K562 (cell line): Measurements from ENCODE around the gene FDX2. TPM values are rescaled to one million over a fixed set of nuclear protein-coding genes. Genes with fewer than 3 reads are reported as not detected.

Source experiments
- ARID4B ChIP-seq: sonication (generic); formaldehyde crosslinking; IDR thresholded peaks from 2 replicates; pipeline ENCODE4 v1.8.0; 2022; ENCODE audit warnings: mild to moderate bottlenecking, missing genetic modification reagents
- ELF1 ChIP-seq: fragments of 200-800 bp; sonication (Bioruptor generic); IDR thresholded peaks from 2 replicates; pipeline ENCODE4 v1.6.1; 2016; ENCODE audit warnings: missing genetic modification characterization, missing compliant biosample characterization
- ELK1 ChIP-seq: sonication (generic); formaldehyde crosslinking; IDR thresholded peaks from 2 replicates; pipeline ENCODE4 v1.8.1; 2022; ENCODE audit warnings: missing genetic modification reagents
- ETV5 ChIP-seq: sonication (generic); formaldehyde crosslinking; IDR thresholded peaks from 2 replicates; pipeline ENCODE4 v1.4.0; 2020; ENCODE audit warnings: low read depth, mild to moderate bottlenecking, missing genetic modification reagents
- GATAD2A ChIP-seq: fragments of 450-650 bp; IDR thresholded peaks from 2 replicates; pipeline ENCODE4 v1.6.1; 2017
- GTF2A2 ChIP-seq: IDR thresholded peaks from 2 replicates; pipeline ENCODE4 v1.6.1; 2016; ENCODE audit warnings: mild to moderate bottlenecking, missing genetic modification characterization, missing compliant biosample characterization
- HDAC1 ChIP-seq, 2 experiments: fragments of 450-650 bp; IDR thresholded peaks; 2 replicates each; pipeline ENCODE4 v1.6.1; 2016 to 2017; ENCODE audit warnings: inconsistent platforms in 1 of 2, mild to moderate bottlenecking in 1 of 2, moderate library complexity in 1 of 2
- HES1 ChIP-seq: fragments of 450-650 bp; IDR thresholded peaks from 2 replicates; pipeline ENCODE4 v1.6.1; 2016; ENCODE audit warnings: low read depth, mild to moderate bottlenecking, moderate library complexity
- KAT2B ChIP-seq: IDR thresholded peaks from one replicate; pipeline ENCODE4 v1.6.1; 2012; ENCODE audit warnings: low read depth, mild to moderate bottlenecking, control low read depth, inconsistent platforms, low read length, moderate library complexity
- MCM3 ChIP-seq: fragments of 450-650 bp; IDR thresholded peaks from 2 replicates; pipeline ENCODE4 v1.6.1; 2016
- MEF2D ChIP-seq: conservative IDR thresholded peaks from 2 replicates; pipeline ENCODE4 v1.6.1; 2016; ENCODE audit warnings: low read depth, missing genetic modification characterization, missing compliant biosample characterization
- NFYB ChIP-seq: IDR thresholded peaks from 2 replicates; pipeline ENCODE4 v1.6.1; 2011; ENCODE audit warnings: mild to moderate bottlenecking, moderate library complexity; ENCODE audit not compliant: insufficient read length; ENCODE audit errors: extremely low read depth
- OTX1 ChIP-seq: fragments of 450-650 bp; formaldehyde crosslinking; IDR thresholded peaks from 2 replicates; pipeline ENCODE4 v1.4.0; 2022; ENCODE audit warnings: mild to moderate bottlenecking
- POLR3A ChIP-seq: IDR thresholded peaks from 2 replicates; pipeline ENCODE4 v1.6.1; 2011; ENCODE audit warnings: borderline replicate concordance, mild to moderate bottlenecking, moderate library complexity; ENCODE audit not compliant: insufficient read length, insufficient read depth; ENCODE audit errors: extremely low read depth
- SIN3A ChIP-seq, 2 experiments: fragments of 150-350 bp in 1 of 2; IDR thresholded peaks; 2 replicates each; pipeline ENCODE4 v1.6.1; 2011 to 2016; ENCODE audit warnings: borderline replicate concordance in 2 of 2, low read depth in 2 of 2, low read length in 2 of 2, mild to moderate bottlenecking in 2 of 2, moderate library complexity in 2 of 2; ENCODE audit not compliant: control insufficient read depth in 1 of 2
- SMAD4 ChIP-seq: fragments of 250-450 bp; sonication (Bioruptor Pico); conservative IDR thresholded peaks from 2 replicates; pipeline ENCODE4 v1.8.0; 2021; ENCODE audit warnings: inconsistent platforms, mild to moderate bottlenecking, moderate library complexity
- SMARCA4 ChIP-seq: fragments of 450-650 bp; IDR thresholded peaks from 2 replicates; pipeline ENCODE4 v1.6.1; 2016
- SUPT5H ChIP-seq: fragments of 450-650 bp; IDR thresholded peaks from 2 replicates; pipeline ENCODE4 v1.6.1; 2016
- TFE3 ChIP-seq: fragments of 450-650 bp; formaldehyde crosslinking; IDR thresholded peaks from 2 replicates; pipeline ENCODE4 v1.4.0; 2020; ENCODE audit warnings: mild to moderate bottlenecking, mixed read lengths
- THRAP3 ChIP-seq: fragments of 450-650 bp; IDR thresholded peaks from 2 replicates; pipeline ENCODE4 v1.6.1; 2016; ENCODE audit warnings: mild to moderate bottlenecking, inconsistent platforms, borderline replicate concordance
- ZNF282 ChIP-seq: sonication (generic); formaldehyde crosslinking; IDR thresholded peaks from 2 replicates; pipeline ENCODE4 v1.8.1; 2023; ENCODE audit warnings: missing genetic modification reagents
- ZNF695 ChIP-seq: fragments of 450-650 bp; formaldehyde crosslinking; IDR thresholded peaks from 2 replicates; pipeline ENCODE4 v1.4.0; 2020; ENCODE audit warnings: mild to moderate bottlenecking, moderate library complexity
- polyA plus RNA-seq, 8 experiments: library from polyadenylated mRNA; depleted of rRNA in 4 of 8; stranded (reverse) in 5 of 8; unstranded in 3 of 8; fragments of >200 nt; fragmentation: Nextera tagmentation in 2 of 8; fragmentation: Illumina TruSeq in 1 of 8; extraction: Ambion mirVana in 2 of 8; extraction: Trizol in 1 of 8; gene quantifications; 2 replicates each; pipeline versions ENCODE4 v1.2.1 to v1.2.3, GENCODE V29; 2011 to 2014; ENCODE audit warnings: inconsistent platforms in 1 of 8, missing spikeins in 1 of 8
- total RNA-seq, 7 experiments: library from RNA; depleted of rRNA in 6 of 7; stranded (reverse); fragments of >200 nt in 6 of 7; fragmentation: Illumina TruSeq in 2 of 7; extraction: Trizol in 2 of 7; gene quantifications; 2 replicates each; pipeline versions ENCODE4 v1.2.1 to v1.2.3, GENCODE V29; 2011 to 2021; ENCODE audit warnings: low replicate concordance in 1 of 7

The FDX2 gene
- total and polyA plus RNA-seq, 9 of the 15 experiments (the other 6 are each of a cell fraction or from before 2014, with no cell fraction given), result 2.5 to 49.8 (median 29.7) TPM

GRCh38 chr19:10288662-10289166, 27.1 kb downstream of the FDX2 start (continued):
- TF ChIP-seq ARID4B (CRISPR knock-in tag) (no peak), ELF1 (peak; percentile 32; the same call in 1 of the 2 replicates), SIN3A (IDR thresholded peaks at IDR 0.05; ENCODE audit: borderline replicate concordance in 2 of 2, control insufficient read depth in 1 of 2, low read depth in 2 of 2, low read length in 2 of 2) (peak in 1 of 2 experiments; percentile 52; a peak in 1 of 4 replicates), NFYB (peak; percentile 75), OTX1 (CRISPR knock-in tag) (no peak), GTF2A2 (tag) (no peak), TFE3 (CRISPR knock-in tag) (no peak), ELK1 (CRISPR knock-in tag) (no peak), HES1 (no peak), ZNF282 (CRISPR knock-in tag) (no peak), GATAD2A (0 out of 2 replicates have a peak, but pooled peaks have one; percentile 84), THRAP3 (no peak), ZNF695 (no peak), SUPT5H (peak; percentile 85), SMAD4 (CRISPR knock-in tag) (no peak), MCM3 (no peak), KAT2B (no peak), POLR3A (no peak), MEF2D (tag) (no peak), ETV5 (peak; percentile 69), SMARCA4 (0 out of 2 replicates have a peak, but pooled peaks have one; percentile 12), HDAC1 (IDR thresholded peaks at IDR 0.05) (no peak; a peak in 1 of 4 replicates)
